Activated CD8-positive, alpha-beta memory T cell treated with anti-CD3 and anti-CD28 coated beads, Interleukin-2, amount 50 U/mL, for 1 hour (primary cell): Measurements from ENCODE around the gene TNFRSF11A.

ENCODE experiments used
- DNase-seq: peaks from one replicate; pipeline ENCODE4 v3.0.0-alpha.2; 2020; ENCODE audit errors: extremely low read depth

The TNFRSF11A gene

DNA sequence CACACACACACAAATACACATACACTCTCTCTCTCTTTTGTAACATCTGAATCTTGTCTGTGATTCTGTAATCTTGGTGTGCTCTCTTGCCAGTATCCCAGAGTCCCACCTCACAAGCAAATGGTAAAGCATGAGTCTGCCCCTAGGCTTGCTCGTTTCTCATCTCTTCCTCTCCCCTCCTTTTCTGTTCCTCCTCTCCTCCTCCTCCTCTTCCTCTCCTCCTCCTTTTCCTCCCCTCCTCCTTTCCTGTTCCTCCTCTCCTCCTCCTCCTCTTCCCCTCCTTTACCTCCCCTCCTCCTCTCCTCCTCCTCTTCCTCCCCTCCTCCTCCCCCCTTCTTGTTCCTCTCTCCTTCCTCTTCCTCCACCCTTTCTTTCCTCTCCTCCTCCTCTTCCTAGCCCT lies 59.0 kb downstream of the TNFRSF11A start:
- DNase-seq: no peak

DNA sequence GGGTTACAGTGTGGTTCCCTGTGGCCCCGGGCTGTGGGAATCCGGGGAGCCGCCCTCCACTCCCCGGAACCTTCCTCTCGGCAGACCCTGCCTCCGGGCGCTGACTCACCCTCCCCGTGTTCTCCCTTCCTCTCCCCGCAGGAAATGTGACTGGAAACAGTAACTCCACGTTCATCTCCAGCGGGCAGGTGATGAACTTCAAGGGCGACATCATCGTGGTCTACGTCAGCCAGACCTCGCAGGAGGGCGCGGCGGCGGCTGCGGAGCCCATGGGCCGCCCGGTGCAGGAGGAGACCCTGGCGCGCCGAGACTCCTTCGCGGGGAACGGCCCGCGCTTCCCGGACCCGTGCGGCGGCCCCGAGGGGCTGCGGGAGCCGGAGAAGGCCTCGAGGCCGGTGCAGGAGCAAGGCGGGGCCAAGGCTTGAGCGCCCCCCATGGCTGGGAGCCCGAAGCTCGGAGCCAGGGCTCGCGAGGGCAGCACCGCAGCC lies 59.5 kb downstream of the TNFRSF11A start:
- DNase-seq: no peak

DNA sequence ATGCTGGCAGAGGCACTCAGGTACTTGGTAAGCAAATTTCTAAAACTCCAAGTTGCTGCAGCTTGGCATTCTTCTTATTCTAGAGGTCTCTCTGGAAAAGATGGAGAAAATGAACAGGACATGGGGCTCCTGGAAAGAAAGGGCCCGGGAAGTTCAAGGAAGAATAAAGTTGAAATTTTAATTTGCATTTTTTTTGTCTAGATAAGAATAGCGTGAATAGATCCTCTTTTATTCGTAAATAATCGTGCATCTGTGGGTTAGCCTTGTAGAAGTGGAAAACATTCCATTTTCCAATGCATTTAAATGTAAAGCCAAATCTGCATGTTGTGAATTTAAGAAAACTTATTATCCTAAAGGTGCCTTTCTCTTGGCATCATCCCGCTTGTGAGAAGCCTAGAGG lies 61.0 kb downstream of the TNFRSF11A start:
- DNase-seq: no peak

DNA sequence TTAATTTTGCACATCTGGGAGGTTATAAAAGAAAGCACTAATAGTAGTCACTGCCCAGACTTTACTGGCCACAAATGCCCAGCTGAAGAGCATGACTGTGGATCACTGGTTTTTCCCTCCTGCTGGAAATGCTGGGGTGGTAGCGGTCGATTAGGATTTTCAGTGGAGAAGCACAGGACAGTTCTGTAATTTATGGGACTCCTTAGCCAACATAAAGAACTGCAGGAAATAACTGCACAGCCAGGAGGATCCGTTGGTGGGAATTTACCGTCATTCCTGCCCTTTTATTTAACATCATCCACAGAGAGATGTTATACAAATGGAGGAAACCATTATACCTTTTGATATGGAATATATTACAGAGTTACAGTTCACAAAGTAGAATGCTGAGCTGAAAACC lies 61.5 kb downstream of the TNFRSF11A start:
- DNase-seq: no peak

DNA sequence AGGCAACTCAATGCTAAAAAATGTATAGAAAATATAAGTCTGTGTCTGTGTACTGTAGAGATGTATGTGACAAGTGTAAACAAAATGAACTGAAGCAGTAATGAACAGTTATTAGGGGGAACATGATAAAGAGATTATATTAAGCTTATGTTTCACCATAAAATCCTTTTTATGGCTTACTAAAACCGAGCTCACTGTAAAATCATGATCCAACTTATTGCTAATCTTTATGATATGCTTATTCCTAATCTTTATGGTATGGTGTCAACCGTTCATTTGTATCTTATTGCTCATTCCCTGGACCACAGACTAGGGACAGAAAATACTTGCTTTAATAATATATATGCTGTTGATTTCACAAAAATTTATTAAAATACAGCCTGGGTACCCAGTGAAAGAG lies 62.1 kb downstream of the TNFRSF11A start:
- no peak for DNase-seq

DNA sequence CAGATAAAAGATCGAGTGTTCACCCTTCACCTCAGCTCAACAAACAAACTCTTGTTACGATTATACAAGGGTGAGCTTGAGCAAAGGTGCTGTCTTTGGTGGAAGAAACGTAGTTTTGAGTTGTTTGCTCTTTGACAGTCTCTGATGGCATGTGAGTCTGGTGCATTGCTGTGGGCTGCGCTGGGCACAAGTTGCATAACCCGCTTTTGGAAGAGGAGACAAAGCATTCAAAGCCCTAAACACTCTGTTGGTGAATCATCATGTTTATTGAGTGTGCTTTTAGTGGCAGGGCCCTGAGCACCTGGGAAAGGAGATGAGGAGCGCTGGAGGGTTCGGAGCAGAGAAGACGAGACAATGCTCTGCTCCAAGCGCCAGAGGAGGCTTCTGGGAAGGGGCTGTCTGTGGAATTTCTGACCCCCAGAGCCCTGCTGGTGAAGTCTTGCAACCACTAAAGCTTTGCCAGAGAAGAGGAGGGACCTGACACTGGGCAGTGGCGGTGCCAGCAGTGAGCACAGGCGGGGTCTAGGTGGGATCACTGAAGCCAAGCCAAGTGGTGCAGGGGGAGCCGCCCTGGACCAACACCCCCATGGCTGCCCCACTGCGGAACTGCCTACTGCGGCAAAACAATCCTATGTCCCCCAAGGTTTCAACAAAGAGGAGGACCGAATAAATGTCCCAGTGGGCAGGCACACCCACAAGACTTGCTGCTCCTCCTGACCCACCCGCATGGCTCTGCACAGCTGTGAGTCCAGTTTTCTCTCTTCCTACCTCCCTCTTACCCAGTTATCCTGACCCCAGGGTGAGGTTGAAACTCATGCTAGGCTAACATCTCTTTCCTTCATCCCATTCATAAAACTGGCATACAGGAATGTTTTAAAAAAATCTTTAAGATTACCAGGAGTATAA lies 64.0 kb downstream of the TNFRSF11A start:
- DNase-seq: no peak

DNA sequence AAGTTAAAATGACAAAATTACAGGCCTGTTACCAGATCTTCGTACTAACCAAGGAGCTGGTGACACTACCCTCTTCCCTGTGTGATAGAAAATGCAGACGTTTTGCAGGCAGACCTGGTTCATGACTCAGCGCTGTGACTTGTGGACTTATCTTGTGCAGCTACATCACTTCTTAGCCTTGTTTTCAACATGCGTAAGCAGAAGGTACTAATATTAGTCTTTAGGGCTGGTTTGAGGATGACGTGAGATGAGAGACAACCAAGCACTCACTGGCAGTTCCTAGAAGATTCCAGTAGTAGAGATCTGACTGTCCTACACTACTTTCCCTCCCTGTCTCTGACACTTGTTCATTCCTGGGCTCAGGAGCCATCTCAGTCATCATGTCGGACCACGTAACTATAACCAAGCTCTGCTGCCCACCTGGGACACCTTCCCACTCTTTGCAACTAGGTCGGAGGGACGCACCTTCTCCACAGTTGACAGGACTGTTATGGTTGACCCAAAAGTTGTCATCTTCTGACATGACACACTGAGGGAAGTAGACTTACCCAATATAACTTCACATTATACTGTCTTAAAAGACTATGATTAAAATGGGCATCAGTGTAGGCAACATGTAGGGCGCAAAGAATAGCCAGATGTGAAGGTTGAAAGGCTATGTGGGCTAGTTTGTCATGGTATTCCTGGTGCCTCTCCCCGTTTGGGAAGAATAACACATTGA lies 64.8 kb downstream of the TNFRSF11A start:
- DNase-seq: no peak

DNA sequence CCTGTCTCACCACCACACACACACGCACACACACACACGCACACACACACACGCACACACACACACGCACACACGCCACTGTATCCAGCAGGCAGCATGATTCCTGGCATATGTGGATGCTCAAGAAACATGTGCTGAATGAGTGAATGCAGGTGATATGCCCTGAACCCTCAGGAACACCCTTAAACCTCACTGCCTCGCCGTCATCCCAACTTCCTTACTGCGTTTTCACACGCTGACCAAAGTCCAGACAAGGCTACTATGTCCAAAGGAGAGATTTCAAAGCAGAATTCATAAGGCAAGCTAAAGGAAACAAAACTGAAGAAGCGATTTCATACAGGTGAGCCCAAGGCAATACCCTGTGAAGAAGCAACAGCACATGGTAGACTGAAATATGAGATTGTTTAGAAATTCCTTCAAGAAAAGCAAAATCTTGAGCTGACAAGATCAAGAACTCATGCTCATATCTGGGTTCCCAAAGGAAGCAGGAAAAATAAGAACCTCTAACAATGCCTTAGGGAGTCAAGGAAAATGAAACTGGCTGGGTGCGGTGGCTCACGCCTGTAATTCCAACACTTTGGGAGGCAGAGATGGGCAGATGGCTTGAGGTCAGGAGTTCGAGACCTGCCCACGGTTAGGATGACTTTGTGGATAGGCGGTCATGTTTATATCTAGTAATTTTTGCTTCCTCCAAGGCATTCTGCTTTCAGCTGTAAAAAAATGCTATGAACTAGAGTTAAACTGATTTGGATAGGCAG lies 69.1 kb downstream of the TNFRSF11A start:
- DNase-seq: no peak

DNA sequence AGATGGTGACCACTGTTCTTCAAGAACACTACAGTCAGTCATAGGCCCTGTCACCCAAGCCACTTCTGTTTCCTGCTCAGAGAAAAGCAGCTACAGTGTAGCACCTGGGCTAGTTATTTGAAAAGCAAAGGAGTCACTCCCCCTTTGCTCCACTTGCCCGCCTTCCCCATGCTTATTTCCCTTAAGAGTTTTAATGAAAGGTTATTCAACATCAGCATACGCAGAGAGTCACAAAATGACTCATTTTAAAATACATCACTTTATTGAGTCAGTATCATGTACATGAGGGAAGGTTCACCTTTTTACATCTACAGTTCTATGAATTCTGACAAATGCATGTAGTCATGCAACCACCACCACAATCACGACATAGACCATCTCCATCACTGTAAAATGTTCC lies 71.3 kb downstream of the TNFRSF11A start:
- no peak for DNase-seq

DNA sequence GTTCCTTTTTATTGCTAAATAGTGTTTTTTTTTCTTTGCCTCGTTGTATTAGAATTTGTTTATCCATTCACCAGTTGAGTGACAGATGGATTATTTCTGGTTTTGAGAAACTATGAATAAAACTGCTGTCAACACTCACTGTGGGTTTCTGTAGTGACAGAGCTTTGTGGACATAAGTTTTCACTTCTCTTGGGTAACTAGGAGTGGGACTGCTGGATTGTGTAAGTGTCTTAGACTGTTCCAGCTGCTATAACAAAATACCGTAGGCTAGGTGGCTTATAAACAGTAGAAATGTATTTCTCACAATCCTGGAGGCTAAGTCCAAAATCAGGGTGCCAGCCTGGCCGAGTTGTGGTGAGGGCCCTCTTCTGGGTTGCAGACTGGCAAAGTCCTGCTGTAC lies 71.9 kb downstream of the TNFRSF11A start:
- DNase-seq: no peak

DNA sequence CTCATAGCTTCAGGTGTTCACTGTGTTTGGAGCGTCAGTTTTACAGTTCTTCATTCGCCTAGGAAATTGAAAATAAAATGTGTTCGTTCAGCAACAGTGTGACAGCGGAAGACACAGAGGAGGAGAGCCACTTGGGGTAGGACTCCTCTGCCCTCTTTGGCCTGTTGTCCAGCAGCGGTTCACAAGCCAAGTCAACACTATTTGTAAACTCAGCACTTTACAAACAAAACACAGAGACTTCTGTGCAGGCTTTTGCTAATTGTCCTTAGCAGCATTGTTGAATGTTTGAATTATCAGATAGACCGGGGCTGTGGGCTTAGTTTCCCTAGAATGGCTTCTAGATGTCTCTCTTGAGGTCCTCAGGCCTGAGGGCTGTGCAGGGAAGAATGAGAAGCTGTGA lies 73.2 kb downstream of the TNFRSF11A start:
- no peak for DNase-seq

DNA sequence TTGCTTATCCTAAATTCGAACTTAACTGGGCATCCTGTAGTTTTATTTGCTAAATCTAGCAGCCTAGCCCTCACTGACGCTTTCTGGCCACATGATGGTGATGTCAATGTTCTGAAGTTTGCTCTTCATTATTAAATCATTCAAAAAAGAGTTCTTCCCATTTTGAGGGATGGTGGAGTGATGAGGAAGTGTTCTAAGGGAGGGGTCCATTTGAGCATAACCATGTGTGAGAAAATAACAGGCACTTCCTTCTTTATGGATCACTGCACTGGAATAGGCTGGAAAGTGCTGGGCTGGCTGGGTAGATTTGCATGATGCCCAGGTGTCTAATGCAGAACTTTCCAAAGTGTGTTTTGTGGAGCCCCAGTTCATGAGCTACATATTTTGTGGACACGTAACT lies 74.2 kb downstream of the TNFRSF11A start:
- DNase-seq: no peak

DNA sequence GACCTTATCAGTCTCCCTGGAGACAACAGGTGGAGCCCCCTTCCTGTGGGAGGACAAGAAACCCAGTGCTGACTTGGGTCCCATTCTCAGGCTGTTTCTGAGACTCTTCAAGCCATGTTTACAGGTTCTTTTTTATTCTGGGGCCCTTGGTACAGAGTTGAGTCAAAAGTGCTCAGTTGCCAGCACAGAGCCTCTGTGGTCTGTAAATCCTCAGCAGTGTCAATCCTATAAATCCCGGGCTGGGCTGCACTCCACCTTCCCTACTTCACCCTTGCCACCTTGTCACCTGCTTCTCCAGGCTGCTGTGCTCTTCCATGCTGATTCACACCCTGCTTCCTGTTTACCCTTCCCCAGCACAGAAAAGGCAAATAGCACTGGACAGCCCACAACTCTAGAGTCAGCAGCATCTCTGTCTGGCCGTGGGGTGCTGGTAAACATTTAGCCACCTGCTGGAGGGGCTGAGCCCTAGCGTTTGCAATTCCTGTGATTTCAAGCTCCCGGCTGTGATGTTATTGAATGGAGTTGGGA lies 74.7 kb downstream of the TNFRSF11A start:
- no peak for DNase-seq

DNA sequence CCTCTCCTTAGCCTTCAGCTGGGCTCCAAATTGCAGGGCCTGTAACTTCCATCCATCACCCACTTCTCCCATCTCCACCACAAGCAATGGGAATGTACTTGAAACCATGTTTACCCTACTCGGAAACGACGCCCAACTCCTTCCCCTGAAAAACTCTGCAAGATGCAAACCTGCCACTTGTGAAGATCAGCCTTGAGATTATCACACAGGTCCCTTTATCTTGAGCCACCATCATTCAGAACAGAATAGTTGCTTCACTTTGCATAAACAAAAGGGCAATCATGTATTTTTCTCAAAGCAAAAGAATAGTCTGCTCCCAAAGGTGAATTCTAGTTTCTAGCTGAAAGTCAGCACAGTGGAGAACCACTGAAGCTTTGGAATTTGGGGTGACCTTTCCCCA lies 75.8 kb downstream of the TNFRSF11A start:
- no peak for DNase-seq

DNA sequence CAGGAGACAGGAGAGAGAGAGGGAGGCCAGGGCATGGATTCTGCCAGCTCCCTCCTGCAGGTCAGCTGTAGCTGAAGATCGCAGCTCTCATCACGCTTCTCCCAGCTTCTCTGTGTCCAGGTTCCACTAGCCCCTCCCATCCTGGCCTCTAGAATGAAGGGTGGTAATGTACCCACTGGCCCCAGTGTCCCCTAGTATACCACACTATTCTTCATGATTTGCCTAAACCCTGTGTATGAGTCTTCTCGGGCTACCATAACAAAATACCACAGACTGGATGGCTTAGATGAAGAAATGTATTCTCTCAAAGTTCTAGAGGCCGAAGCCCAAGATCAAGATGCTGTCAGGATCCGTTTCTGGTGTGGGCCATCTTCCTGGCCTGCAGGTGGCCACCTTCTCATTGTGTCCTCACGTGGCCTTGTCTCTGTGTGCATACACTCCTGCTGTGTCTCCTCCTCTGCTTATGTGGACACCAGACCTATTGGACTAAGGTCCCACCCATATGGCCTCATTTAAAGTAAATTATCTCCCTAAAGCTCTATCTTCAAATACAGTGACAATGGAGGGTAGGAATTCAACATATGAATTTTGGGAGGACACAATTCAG lies 77.3 kb downstream of the TNFRSF11A start:
- no peak for DNase-seq

DNA sequence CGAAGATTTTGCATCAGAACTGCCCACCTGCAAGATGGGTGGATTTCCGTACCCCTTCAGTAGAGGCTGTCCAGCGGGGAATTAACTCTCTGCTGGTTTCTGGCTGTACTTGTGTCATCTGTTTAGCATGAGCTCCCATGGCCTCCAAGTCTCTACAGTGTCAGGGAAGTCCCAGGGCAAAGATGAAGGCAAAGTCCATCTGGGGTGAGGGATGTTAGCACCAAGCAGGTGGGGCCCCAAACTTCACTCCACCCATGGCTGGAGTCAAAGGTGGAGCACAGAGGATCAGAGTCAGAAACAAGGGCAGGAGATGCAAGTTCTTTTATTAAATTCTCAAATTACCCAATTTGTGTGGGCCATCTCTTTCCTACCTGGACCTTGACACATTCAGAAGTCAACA lies 78.0 kb downstream of the TNFRSF11A start:
- DNase-seq: no peak

DNA sequence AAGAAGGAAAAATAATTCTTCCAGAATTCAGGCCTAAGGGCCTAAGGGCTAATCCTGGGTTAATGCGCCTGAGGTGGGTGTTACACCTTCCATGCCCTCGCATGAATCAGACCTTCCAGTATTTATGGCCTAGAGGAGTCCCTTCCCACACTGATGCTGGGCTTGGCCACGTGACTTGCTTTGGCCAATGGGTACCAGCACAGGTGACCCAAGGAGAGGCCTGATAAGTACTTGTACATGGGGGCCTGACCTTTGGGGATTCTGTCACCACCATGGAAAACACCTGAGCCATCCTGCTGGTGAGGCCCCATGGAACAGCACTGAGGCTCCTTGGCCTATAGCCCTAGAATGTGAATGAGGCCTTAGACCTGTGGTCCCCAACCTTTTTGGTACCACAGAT lies 79.8 kb downstream of the TNFRSF11A start:
- no peak for DNase-seq

DNA sequence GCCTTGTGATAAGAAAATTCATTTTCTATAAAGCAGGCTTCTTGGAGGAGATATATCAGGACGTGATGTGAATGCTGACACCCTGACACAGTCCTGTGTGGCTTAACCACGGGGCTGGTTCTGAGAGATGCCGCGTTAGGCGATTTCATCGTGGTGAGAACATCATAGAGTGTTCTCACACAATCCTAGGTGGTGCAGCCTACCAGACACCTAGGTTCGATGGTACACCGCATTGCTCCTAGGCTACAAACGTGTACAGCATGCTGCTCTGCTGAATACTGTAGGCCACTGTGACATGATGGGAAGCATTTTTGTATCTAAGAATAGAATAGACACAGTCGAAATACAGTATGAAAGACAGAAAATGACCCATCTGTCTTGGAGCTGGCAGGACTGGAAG lies 82.5 kb downstream of the TNFRSF11A start:
- DNase-seq: no peak

DNA sequence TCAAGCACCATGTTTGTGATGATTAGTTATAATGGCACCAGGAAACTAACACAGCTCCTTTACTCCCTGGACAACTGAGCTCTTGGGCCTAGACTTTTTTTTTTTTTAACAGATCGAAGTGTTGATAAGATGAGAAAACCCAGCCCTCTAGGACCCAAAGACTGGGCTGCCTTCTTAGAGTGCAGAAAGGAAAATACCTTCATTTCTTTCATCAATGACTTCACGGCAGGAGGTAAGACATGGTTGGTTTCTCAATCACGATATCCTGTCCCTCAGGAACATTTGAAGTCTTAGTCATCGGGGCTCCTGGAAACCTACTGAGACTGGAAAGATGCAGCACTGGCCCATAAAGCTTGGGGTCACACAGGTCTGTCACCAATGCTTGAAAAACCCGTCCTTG lies 84.7 kb downstream of the TNFRSF11A start:
- no peak for DNase-seq

DNA sequence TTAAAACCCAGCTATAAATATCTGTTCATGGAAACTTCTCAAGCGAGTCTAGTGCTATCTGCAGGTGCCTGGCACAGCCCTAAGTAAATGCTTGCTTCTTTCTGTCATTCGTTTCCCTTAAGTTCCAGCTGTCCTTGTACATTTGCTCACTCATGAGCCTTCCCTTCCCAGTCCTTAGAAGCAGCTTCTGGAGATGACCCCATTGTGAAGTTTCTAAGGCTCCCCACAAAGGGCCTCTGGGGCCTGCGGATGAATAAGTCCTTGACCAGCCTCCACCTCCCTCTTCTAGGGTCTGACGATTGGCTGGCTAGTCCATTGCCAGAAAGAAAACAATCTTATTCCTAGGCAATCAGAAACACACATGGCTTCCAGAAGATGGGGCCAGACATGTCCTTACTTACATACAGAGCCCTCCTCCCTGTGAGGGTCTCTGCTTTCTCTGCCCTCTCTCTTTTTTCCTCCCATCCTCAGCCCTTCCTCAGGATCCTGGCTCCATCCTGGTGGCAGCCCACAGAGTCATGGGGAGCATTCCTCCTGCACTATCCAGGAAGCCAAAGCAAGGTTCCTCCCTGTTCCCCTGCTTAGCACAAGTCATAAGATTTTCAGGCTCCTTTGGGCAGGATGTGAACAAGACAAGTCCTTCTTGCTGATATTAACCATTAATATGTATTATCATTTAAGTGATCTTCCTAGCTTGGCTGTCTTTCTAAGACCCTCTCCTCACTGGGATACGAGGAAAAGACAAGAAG lies 87.3 kb downstream of the TNFRSF11A start:
- no peak for DNase-seq

DNA sequence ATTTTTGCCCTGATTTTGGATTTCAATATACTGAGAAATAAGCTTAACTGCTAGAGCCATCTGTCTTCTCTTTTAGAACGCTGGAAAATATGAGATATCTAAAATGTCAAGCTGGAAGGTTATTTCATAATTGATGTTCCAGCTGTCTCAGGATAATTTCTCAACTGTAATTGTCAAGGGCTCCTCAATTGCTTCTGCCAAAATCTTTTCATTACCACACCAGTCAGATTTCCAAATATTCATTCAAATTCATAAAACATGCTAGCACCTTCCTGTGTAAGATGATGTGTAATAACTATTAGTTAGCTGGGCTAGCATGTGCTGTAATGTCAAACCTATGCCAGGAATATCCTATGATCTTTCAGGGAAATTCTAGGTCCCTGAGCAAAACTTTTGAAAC lies 88.1 kb downstream of the TNFRSF11A start:
- no peak for DNase-seq
